NB4 (cell line): ENCODE results near the gene HCFC1.
A peak's percentile ranks its signal among the peaks of the same experiment; 100 is the strongest.
"Not testable (repeated sequence)": the region's sequence is repeated elsewhere in the genome, so short reads cannot be mapped to it uniquely, and the experiment has no call there.

Experiments used
- DNase-seq: peaks from one replicate; pipeline ENCODE4 v3.0.0; 2010; ENCODE audit warnings: low read depth
- H3K4me3 ChIP-seq: one replicate; pipeline ENCODE4 v1.5.1; 2011; ENCODE audit warnings: mild to moderate bottlenecking, low read depth, low read length, moderate library complexity
- MYC ChIP-seq: IDR thresholded peaks from 2 replicates; pipeline ENCODE4 v1.6.1; 2011; ENCODE audit warnings: low read depth, low read length
- POLR2A ChIP-seq: IDR thresholded peaks from 2 replicates; pipeline ENCODE4 v1.6.1; 2011; ENCODE audit warnings: mild to moderate bottlenecking; ENCODE audit not compliant: insufficient read length; ENCODE audit errors: extremely low read depth
- TF ChIP-seq, protein P1 (sequence below): IDR thresholded peaks from 2 replicates; pipeline ENCODE4 v1.6.1; 2011; ENCODE audit warnings: low read depth, low read length
- TF ChIP-seq, protein P2 (sequence below): IDR thresholded peaks from one replicate; pipeline ENCODE4 v1.5.1; 2012; ENCODE audit warnings: low read depth, low read length

HCFC1 gene

DNA sequence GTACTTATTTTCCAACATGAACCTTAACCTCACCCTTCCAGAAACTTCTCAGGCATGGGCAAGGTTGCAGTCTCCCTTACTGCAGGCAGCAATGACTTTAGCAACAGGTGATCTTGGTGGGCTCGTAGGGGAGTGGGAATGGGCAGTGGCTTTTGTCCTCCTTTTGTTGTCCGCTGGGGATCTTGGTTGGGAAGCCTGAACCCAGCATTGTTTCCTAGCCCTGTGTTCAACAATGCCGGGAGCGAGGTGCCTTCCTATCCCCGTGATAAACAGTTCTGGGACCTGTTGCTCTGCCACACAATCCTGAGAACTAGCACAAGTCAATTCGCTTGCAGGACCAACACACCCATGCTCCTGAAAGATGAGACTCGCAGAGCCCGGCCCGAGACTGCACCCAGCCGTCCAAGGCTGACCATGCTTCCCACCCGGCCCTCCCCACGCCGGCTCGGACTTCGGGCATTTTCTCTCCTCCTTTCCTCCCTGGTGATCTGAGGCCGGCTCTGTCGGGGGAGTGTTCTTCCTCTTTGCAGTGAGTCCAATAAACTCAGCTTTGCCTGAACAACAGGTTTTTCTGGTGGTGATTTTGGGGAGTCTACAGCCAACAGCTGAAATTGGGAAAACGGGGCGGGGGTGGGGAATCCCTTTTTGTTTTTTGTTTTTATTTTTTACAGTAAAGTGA lies 27.9 kb upstream of the HCFC1 start:
- TF ChIP-seq MYC (peak; percentile 25; the same call in 1 of the 2 replicates), POLR2A (no peak)
- TF ChIP-seq, protein P1, sequence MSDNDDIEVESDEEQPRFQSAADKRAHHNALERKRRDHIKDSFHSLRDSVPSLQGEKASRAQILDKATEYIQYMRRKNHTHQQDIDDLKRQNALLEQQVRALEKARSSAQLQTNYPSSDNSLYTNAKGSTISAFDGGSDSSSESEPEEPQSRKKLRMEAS: no peak
- TF ChIP-seq, protein P2, sequence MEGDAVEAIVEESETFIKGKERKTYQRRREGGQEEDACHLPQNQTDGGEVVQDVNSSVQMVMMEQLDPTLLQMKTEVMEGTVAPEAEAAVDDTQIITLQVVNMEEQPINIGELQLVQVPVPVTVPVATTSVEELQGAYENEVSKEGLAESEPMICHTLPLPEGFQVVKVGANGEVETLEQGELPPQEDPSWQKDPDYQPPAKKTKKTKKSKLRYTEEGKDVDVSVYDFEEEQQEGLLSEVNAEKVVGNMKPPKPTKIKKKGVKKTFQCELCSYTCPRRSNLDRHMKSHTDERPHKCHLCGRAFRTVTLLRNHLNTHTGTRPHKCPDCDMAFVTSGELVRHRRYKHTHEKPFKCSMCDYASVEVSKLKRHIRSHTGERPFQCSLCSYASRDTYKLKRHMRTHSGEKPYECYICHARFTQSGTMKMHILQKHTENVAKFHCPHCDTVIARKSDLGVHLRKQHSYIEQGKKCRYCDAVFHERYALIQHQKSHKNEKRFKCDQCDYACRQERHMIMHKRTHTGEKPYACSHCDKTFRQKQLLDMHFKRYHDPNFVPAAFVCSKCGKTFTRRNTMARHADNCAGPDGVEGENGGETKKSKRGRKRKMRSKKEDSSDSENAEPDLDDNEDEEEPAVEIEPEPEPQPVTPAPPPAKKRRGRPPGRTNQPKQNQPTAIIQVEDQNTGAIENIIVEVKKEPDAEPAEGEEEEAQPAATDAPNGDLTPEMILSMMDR: no peak
- peak; percentile 68 for DNase-seq
- H3K4me3 ChIP-seq: no peak overlapping the region

DNA sequence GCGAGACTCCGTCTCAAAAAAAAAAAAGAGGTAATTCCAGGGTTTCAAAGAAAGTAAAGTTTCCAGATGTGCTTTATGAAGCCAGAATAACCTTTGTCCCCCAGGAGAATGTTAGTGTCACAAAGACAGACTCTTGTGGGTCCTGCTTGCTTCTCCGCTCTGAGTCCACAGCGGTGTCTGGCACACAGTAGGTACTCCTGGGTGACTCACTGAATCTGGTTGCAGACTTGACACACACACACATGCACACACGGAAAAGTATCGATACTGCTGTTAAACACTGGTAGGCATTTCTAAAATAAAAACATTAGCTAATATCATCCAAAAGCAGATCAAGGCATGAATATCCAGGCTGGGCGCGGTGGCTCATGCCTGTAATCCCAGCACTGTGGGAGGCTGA lies 23.9 kb upstream of the HCFC1 start:
- TF ChIP-seq POLR2A (no peak), MYC (no peak)
- TF ChIP-seq, protein P2: no peak
- TF ChIP-seq, protein P1: no peak
- no peak for DNase-seq
- no peak overlapping the region for H3K4me3 ChIP-seq

DNA sequence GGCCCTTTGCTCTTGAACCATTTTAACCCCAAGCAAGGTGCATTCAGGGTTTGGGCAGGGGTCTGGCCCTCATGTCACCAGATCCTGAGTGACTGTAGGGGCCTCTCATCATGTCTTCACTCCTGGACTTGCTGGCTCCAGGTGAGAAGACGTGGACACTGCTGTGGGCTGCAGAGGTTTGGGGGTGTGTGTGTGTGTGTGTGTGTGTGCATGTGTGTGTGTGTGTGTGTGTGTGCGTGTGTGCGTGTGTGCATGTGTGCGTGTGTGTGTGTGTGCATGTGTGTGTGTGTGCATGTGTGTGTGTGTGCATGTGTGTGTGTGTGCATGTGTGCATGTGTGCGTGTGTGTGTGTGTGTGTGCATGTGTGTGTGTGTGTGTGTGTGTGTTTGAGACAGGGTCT lies 22.8 kb upstream of the HCFC1 start:
- not testable (repeated sequence) for H3K4me3 ChIP-seq, DNase-seq

DNA sequence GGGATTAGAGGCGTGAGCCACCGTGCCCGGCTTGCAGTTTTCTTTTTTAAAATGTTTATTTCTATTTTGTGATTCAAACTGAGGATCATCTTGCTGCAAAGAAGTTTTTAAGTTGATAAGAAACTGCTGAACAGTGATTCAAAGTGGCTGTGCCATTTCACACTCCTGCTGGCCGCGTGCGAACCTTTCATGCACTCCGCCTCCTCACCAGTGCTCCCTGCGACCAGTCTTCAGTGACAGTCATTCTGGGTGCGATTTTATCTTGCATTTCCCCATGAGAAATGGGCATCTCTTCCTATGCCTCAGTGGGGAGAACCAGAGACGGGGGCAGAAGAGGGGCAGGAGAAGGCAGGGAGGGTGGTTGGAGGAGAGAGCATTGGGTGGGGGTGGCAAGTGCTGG lies 22.4 kb upstream of the HCFC1 start:
- no peak overlapping the region for H3K4me3 ChIP-seq
- TF ChIP-seq, protein P2: no peak
- TF ChIP-seq POLR2A (no peak), MYC (no peak)
- TF ChIP-seq, protein P1: no peak
- DNase-seq: no peak

DNA sequence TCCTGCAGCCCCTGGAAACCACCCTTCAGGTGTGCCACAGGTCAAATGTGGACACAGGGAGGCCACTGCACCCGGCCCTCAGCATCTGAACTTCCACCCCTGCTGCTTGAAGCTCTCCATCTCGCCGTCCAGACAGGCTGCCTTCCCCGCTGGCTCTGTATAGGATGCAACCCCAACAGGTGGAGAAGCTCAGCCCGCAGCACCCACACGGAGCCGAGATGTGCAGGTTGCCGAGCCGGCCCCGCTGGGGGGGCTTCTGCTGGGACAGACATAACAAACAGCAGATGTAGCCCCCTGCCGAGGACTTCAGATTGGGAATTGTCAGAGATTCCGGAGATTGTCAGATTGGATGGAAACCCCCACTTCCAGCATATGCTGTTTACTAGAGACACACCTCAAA lies 21.5 kb upstream of the HCFC1 start:
- TF ChIP-seq, protein P1: no peak
- TF ChIP-seq, protein P2: no peak
- TF ChIP-seq MYC: no peak
- no peak for TF ChIP-seq POLR2A
- no peak overlapping the region for H3K4me3 ChIP-seq

DNA sequence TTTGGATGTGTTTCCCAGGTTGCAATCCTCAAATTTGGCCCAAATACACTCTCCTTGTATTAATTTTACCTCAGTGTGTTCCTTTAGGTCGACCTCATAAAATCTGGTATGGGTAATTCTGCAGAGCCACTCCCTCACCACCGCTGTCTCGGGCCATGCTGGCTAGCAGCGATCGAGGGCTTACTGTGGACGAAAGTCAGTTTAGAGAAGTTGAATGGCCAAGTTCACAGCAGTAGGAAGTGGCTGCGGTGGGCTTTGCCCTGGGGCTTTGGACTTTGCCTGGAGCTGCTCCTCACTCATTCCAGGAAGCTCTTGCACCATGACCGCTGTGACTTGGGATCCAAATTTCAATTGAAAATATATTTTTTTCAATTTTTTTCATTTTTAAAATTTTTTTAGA lies 20.6 kb upstream of the HCFC1 start:
- no peak overlapping the region for H3K4me3 ChIP-seq
- TF ChIP-seq, protein P1: no peak
- no peak for TF ChIP-seq POLR2A
- DNase-seq: peak; percentile 27

More for the DNA sequence above, 21.5 kb upstream of the HCFC1 start:
- no peak for DNase-seq
